ENCODE data around the gene SLC2A1. TPM values are rescaled to one million over a fixed set of nuclear protein-coding genes. Genes with fewer than 3 reads are reported as not detected.

SLC2A1 gene
- 100 to 1,000 TPM; 105 to 131 TPM for total RNA-seq

DNA sequence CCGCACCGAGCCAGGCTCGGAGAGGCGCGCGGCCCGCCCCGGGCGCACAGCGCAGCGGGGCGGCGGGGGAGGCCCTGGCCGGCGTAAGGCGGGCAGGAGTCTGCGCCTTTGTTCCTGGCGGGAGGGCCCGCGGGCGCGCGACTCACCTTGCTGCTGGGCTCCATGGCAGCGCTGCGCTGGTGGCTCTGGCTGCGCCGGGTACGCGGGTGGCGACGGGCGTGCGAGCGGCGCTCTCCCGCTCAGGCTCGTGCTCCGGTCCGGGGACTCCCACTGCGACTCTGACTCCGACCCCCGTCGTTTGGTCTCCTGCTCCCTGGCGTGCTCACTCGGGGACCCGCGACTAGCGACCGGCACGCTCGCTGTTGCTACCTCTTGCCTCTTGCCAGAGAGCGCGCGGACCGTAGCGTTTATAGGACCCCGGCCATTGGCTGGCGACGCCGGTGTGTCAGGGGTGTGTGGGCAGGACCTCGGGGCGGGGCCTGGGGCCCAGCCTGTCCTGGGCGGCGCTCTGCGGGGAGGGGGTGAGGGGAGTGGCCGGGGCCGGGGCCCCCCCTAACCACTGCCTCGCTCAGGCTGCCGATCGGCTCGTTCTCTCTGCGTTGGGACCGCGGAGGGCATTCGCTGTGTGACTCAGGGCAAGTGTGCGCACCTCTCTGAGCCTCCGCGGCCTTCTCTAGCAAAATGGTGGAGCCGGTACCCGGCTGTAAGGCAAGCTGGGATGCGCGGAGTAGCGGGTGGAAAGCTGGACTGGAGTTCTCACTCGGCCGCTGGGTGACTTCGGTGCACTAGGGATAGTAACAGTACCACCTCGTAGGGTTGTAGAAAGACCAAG, at the start of gene SLC2A1:
TSS of gene SLC2A1 (minus strand) at position 381 of the 832 bp plus-strand sequence. CDS start at position 164, 217 bp downstream.
- peaks cover 53 to 54% of the 10 kb centered on the region in 2 donors for H3K4me1 Mint-ChIP-seq (ENCODE audit: low read depth in 2 of 2)
- peaks cover 12 to 14% of the 10 kb centered on the region in 2 donors for H3K27me3 Mint-ChIP-seq
- H3K36me3 Mint-ChIP-seq: no peaks in the 10 kb centered on the region
- H3K27ac Mint-ChIP-seq: peak within 1 kb of the TSS; percentile 93 to 95
- peak within 1 kb of the TSS; percentile 92 for H3K4me3 Mint-ChIP-seq
- ATAC-seq (peak; percentile 96 to 97), DNase-seq (ENCODE audit: low spot score) (peak; percentile 96)
- H3K9me3 Mint-ChIP-seq: no peaks in the 10 kb centered on the region

DNA sequence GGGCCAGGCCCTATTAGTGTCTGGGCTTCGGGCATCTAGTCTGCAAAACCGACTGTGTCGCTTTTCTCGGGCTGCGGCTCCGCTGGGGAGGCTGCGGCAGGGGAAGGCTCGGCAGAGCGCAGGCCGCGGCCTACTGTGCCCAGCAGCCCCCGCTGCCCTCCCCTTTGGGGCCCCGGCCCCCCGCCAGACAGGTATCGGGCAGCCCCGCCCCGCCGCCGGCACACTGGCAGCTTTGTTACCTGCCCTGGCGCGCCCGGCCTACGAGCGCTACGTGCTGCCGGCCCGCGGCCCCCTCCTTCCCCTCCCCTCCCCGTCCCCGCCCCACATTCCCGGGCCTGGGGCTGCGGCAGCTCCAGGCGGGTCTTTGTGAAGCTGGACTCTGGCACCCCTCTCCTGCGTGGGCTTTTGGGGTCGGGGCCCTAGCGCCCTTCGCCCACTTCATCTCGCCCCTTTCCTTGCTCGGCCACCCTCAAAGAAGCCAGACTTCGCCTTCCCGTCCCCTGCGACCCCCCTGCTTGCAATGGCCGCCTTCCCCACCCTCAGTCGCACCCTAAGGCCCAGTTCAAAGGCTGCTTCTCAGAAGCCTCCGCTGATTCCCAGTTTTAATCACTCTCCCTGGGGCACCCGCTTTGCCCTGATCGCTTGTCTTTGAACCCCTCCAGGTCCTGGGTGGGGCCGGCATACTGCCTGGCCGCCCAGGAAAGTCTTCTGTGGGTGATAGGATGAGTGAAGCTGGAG, 48.9 kb upstream of the SLC2A1 start:
- Mint-ChIP-seq H3K4me1 (ENCODE audit: low read depth in 2 of 2) (no peaks in the 10 kb centered on the region), H3K27me3 (no peaks in the 10 kb centered on the region), H3K27ac (no peak overlapping the region), H3K9me3 (no peaks in the 10 kb centered on the region), H3K36me3 (no peaks in the 10 kb centered on the region), H3K4me3 (no peak overlapping the region)
- DNase-seq (ENCODE audit: low spot score) (no peak), ATAC-seq (no peak)

DNA sequence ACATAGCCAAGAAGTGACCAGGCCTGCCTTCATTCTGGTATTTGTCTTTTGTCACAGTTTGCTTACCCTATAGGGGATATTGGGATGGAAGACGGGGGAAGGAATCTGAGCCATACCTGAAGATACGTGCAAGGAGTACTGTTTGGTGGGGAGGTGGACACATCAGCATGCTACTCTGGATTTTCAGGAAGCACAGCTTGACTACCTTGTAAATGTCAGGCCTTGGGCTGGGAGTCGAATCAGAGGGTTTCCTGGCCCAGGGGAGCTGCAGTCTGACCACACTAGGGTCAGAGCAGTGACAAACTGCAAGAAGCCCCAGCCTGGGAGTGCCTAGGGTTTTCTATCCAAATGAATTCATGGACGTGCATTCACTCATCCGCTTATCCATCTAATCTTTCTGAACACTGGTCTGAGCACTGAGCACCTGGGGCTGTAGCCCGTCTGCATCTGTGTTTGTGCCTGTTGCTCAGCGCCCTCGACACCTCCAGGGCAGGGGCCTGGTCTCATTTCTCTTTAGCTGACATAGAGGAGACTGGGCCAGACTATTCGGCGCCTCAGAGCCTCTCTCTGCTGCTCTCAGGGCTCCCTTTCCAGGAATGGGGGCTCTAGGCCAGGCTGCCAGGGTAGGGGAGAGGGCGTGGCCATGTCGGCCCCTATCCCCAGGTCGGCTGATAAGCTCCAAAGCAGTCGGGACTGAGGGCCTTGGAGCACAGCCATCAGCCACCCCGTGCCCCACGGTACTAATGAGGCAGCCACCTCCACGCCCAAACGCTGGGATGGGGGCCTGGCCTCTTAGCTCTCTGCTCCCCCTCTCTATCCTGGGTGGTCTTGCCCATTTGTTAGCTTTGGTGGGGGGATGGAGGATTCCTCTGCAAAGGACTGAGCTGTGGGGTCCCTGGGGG, 47.0 kb upstream of the SLC2A1 start:
- H3K27ac Mint-ChIP-seq: no peak overlapping the region
- H3K4me1 Mint-ChIP-seq (ENCODE audit: low read depth in 2 of 2): no peaks in the 10 kb centered on the region
- H3K9me3 Mint-ChIP-seq: no peaks in the 10 kb centered on the region
- H3K27me3 Mint-ChIP-seq: no peaks in the 10 kb centered on the region
- no peak overlapping the region for H3K4me3 Mint-ChIP-seq
- DNase-seq (ENCODE audit: low spot score) (no peak), ATAC-seq (no peak)
- no peaks in the 10 kb centered on the region for H3K36me3 Mint-ChIP-seq

DNA sequence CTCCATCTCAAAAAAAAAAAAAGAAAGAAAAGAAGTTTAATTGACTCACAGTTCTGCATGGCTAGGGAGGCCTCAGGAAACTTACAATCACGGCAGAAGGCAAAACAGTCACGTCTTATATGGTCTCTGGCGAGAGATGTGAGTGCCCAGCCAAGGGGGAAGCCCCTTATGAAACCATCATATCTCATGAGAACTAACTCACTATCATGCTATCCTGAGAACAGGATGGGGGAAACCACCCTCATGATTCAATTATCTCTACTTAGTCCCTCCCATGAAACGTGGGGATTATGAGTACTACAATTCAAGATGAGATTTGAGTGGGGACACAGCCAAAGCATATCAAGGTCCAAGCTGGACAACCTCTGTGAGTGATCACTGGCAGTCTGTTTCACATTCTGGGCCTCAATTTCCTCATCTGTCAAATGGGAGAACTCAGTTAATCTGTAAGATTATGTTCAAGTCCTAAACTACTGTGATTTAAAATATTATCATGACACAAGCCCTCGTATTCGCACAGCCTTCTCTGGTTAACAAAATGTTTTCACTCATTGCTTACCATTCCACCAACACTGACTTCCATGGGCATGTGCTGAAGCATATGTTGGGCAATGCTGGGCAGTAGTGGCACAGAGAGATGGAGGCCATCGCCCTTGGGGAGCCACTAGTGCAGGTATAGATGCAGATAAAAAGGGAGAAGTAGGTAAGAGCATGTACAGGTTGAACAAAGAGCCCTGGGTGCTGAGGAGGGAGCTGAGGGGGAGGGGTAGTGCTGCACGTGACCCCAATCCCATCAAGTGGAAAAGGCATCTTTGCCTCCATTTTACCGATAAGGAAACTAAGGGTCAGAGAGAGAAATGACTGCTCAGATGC, 46.2 kb upstream of the SLC2A1 start:
- no peak overlapping the region for H3K27ac Mint-ChIP-seq
- ATAC-seq: no peak
- no peaks in the 10 kb centered on the region for H3K27me3 Mint-ChIP-seq
- H3K36me3 Mint-ChIP-seq: no peaks in the 10 kb centered on the region
- no peaks in the 10 kb centered on the region for H3K4me1 Mint-ChIP-seq (ENCODE audit: low read depth in 2 of 2)
- no peaks in the 10 kb centered on the region for H3K9me3 Mint-ChIP-seq
- H3K4me3 Mint-ChIP-seq: no peak overlapping the region
- no peak for DNase-seq (ENCODE audit: low spot score)

DNA sequence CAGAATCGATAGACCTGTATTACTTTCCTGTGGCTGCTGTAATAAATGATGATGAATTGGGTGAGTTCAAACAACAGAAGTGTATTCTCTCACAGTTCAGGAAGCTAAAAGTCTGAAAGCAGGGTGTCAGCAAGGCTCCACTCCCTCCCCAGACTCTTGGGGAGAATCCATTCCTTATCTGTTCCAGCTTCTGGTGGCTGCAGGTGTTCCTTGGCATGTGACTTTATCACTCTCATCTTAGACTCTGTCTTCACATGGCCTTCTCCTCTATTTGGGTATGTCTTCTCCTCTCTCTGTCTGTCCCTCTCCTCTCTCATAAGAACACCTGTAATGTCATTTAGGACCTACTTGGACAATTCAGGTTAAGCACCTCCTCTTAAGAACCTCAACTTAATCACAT, 44.1 kb upstream of the SLC2A1 start:
- Mint-ChIP-seq H3K9me3 (no peaks in the 10 kb centered on the region), H3K36me3 (no peaks in the 10 kb centered on the region), H3K27ac (no peak overlapping the region), H3K27me3 (no peaks in the 10 kb centered on the region), H3K4me1 (ENCODE audit: low read depth in 2 of 2) (no peaks in the 10 kb centered on the region), H3K4me3 (no peak overlapping the region)
- DNase-seq (ENCODE audit: low spot score) (no peak), ATAC-seq (no peak)

DNA sequence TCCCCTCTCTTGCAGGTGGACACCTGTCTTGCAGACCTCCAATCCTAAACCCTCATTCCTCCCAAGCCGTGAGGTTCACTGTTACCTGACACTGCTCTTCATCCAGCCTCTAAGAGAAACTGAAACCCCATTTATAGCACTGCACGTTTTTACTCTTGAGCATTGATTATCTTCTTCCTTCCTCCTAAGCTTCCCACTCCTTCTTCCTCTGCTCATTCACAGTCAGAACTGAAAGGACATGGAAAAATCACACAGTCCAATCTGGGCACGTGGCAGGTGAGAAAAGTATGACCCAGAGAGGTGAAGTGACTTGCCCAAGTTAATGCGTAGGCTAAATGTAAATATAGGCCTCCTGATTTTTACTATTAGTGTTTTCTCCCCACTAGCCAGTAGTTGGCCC, 43.4 kb upstream of the SLC2A1 start:
- Mint-ChIP-seq H3K4me3 (no peak overlapping the region), H3K9me3 (no peaks in the 10 kb centered on the region), H3K36me3 (no peaks in the 10 kb centered on the region), H3K4me1 (ENCODE audit: low read depth in 2 of 2) (no peaks in the 10 kb centered on the region), H3K27ac (no peak overlapping the region), H3K27me3 (no peaks in the 10 kb centered on the region)
- no peak for DNase-seq (ENCODE audit: low spot score)
- ATAC-seq: no peak

DNA sequence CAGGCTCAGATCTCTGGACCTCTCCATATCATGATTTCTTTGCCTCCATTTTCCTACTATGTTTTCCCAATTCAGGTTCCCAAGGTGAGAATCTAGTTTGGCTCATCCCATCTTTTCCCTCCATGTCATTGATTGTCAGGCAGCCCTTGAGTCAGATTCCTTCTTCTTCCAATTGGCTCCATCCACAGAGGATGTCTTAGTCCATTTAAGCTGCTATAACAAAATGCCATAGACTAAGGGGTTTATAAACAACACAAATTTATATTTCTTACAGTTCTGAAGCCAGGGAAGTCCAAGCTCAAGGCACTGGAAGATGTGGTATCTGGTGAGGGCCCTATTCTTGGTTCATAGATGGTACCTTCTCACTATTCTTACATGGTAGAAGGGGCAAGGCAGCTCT, 42.8 kb upstream of the SLC2A1 start:
- no peak for ATAC-seq
- Mint-ChIP-seq H3K36me3 (no peaks in the 10 kb centered on the region), H3K4me3 (no peak overlapping the region), H3K4me1 (ENCODE audit: low read depth in 2 of 2) (no peaks in the 10 kb centered on the region), H3K9me3 (no peaks in the 10 kb centered on the region), H3K27me3 (no peaks in the 10 kb centered on the region), H3K27ac (no peak overlapping the region)
- no peak for DNase-seq (ENCODE audit: low spot score)

DNA sequence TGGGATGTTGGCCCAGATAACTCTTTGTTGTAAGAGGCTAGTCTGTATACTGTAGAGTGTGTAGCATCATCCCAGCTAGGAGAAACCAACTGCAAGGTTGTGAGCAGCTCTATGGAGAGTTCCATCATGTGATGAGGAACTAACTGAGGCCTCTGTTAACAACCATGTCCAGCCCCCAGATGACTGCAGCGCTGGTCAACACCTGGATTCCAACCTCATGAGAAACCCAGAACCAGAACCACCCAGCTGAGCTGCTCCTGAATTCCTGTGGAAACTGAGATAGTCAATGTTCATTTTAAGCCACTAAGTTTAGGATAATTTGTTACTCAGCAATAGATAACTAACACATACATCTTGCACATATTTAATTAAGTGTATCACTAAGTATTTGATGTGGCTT, 41.6 kb upstream of the SLC2A1 start:
- H3K4me3 Mint-ChIP-seq: no peak overlapping the region
- no peaks in the 10 kb centered on the region for H3K27me3 Mint-ChIP-seq
- H3K36me3 Mint-ChIP-seq: no peaks in the 10 kb centered on the region
- DNase-seq (ENCODE audit: low spot score) (no peak), ATAC-seq (no peak)
- H3K27ac Mint-ChIP-seq: no peak overlapping the region
- H3K4me1 Mint-ChIP-seq (ENCODE audit: low read depth in 2 of 2): no peaks in the 10 kb centered on the region
- no peaks in the 10 kb centered on the region for H3K9me3 Mint-ChIP-seq

DNA sequence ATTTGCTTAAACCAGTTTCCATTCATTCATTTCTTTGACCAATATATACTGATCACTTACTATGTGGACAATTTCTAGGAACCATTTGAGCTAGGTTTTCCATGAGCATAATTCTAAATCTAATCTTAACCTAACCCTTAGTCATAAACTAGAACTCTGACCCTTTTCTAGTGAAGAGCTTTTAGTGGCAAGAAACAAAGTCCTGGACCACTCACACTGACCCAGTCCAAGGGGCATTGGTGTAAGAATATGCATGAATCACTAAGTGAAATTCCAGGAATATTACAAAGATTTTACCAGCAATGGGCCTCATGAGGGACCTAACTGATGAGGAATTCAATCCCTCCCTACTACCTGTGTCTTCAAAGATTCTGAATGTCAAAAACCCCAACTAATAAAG, 40.6 kb upstream of the SLC2A1 start:
- H3K9me3 Mint-ChIP-seq: no peaks in the 10 kb centered on the region
- ATAC-seq (no peak), DNase-seq (ENCODE audit: low spot score) (no peak)
- H3K27ac Mint-ChIP-seq: no peak overlapping the region
- H3K27me3 Mint-ChIP-seq: no peaks in the 10 kb centered on the region
- H3K4me3 Mint-ChIP-seq: no peak overlapping the region
- H3K36me3 Mint-ChIP-seq: no peaks in the 10 kb centered on the region
- no peaks in the 10 kb centered on the region for H3K4me1 Mint-ChIP-seq (ENCODE audit: low read depth in 2 of 2)

DNA sequence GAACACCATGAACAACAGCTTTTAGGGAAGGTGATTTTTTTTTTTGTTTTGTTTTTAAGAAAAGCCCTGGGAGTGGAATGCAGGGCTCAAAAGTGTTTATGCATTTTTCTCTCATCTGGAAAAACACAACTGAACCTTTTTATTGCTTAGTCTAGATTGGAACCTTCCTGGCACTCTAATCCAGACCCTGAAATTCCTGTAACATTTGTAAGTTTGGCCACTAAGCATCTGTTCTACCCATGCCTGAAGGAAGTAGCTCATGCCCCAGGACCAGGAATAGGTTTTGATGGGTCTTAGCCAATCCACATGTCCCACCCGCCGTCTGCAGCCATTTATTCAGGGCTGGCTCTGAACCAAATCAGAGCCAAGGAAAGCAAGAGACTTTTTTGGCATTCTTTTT, 39.7 kb upstream of the SLC2A1 start:
- Mint-ChIP-seq H3K27ac (no peak overlapping the region), H3K9me3 (no peaks in the 10 kb centered on the region), H3K4me1 (ENCODE audit: low read depth in 2 of 2) (no peaks in the 10 kb centered on the region), H3K36me3 (no peaks in the 10 kb centered on the region), H3K4me3 (no peak overlapping the region), H3K27me3 (peaks cover 0 to 3% of the 10 kb centered on the region in 2 donors)
- DNase-seq (ENCODE audit: low spot score) (no peak), ATAC-seq (no peak)

DNA sequence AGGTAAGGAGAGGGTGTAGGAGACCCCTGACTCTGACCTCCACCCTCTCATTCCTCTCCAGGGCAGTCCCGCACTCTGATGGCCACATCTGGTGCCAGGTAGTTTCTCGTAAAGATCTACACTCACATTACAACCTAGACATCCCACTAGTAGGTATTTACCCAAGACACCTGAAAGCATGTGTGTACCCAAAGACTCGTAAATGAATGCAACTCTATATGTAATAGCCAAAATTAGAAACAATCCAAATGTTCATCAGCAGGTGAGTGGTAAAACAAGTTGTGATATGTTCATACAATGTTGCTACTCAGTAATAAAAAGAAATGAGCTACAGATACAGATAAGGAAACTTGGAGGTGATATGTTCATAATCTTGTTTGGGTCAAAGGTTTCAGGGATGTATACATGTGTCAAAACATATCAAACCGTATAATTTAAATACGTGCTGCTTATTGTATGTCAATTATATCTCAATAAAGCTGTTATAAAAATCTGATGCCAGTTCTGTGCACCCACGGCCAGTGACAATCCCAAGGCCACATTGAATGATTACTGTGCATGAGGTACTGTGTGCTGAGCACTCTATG, 37.8 kb upstream of the SLC2A1 start:
- DNase-seq (ENCODE audit: low spot score) (no peak), ATAC-seq (no peak)
- Mint-ChIP-seq H3K27ac (no peak overlapping the region), H3K36me3 (no peaks in the 10 kb centered on the region), H3K4me3 (no peak overlapping the region), H3K27me3 (peaks cover 0 to 3% of the 10 kb centered on the region in 2 donors), H3K4me1 (ENCODE audit: low read depth in 2 of 2) (no peaks in the 10 kb centered on the region), H3K9me3 (no peaks in the 10 kb centered on the region)

DNA sequence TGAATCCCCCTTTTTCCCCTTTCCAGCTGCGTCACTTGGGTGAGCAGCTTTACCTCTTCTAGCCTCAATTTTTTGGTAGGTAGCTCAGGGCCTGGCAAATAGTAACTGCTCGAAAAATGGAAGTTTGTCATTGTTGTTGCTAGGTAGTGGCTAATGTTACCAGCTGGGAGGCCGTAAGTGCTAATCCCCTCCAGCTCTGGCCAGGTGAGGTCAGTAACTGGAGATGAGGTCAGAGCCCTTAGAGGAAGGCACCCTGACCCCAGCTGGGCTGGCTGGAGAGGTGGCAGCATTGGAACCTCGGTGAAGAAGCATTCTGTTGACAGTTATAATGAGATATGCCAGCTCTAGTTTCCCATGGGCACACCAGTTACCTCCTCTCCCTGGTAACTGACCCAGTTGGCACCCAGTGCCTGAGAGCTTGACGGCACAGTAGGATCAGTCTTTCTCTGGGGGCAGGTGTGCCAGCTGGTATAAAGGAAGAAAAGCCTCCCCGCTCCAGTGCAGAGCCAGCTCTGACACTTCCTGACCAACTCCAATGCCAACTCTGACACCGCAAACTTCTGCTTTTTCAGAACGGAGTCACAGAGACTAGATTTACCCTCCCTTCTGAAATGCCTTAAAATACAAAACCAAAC, 35.0 kb upstream of the SLC2A1 start:
- DNase-seq (ENCODE audit: low spot score) (no peak), ATAC-seq (no peak)
- Mint-ChIP-seq H3K4me1 (ENCODE audit: low read depth in 2 of 2) (no peaks in the 10 kb centered on the region), H3K27me3 (peaks cover 0 to 3% of the 10 kb centered on the region in 2 donors), H3K36me3 (peaks cover 4% of the 10 kb centered on the region), H3K27ac (no peak overlapping the region), H3K4me3 (no peak overlapping the region), H3K9me3 (no peaks in the 10 kb centered on the region)

Measured in natural killer cell treated with Interleukin-12 subunit alpha and Interleukin-12 subunit beta and Interleukin-15 and Interleukin-18, amount 100 ng/mL, for 72 hours (primary cell).